Measurements from ENCODE around the gene IL7R.
A peak's percentile ranks its signal among the peaks of the same experiment; 100 is the strongest.

Gene IL7R

GRCh38 chr5:35903631-35904203 is 47.0 kb downstream of the IL7R start:
- DNase-seq (ENCODE audit: low spot score) (no peak), FAIRE-seq (no peak)

- DNase-seq (ENCODE audit: low spot score) (no peak), FAIRE-seq (no peak)
Measured at GRCh38 chr5:35904443-35905132, 47.9 kb downstream of the IL7R start.

- FAIRE-seq (no peak), DNase-seq (ENCODE audit: low spot score) (no peak)
Measured at GRCh38 chr5:35908228-35908627, 51.5 kb downstream of the IL7R start.

GRCh38 chr5:35908814-35909213 is 52.1 kb downstream of the IL7R start:
- DNase-seq (ENCODE audit: low spot score), result no peak
- FAIRE-seq, result no peak

- FAIRE-seq (no peak), DNase-seq (ENCODE audit: low spot score) (peak; percentile 75)
Measured at GRCh38 chr5:35919191-35919590, 62.5 kb downstream of the IL7R start.

GRCh38 chr5:35920890-35921289 is 64.2 kb downstream of the IL7R start:
- no peak for DNase-seq (ENCODE audit: low spot score)

GRCh38 chr5:35921930-35922329 is 65.2 kb downstream of the IL7R start:
- no peak for FAIRE-seq
- DNase-seq (ENCODE audit: low spot score), result no peak

More at GRCh38 chr5:35920890-35921289, 64.2 kb downstream of the IL7R start:
- no peak for FAIRE-seq

- DNase-seq (ENCODE audit: low spot score), result no peak
- FAIRE-seq, result no peak
Measured at GRCh38 chr5:35922468-35922867, 65.8 kb downstream of the IL7R start.

GRCh38 chr5:35924122-35924949 is 67.6 kb downstream of the IL7R start:
- FAIRE-seq (no peak), DNase-seq (ENCODE audit: low spot score) (peak; percentile 36)

- DNase-seq (ENCODE audit: low spot score), result peak; percentile 88
- peak; percentile 82 for FAIRE-seq
Measured at GRCh38 chr5:35924950-35925722, 68.4 kb downstream of the IL7R start.

GRCh38 chr5:35926389-35927051 is 69.8 kb downstream of the IL7R start:
- FAIRE-seq (peak; percentile 83), DNase-seq (ENCODE audit: low spot score) (peak; percentile 76)

Measured in urothelium cell line (cell line).